ENCODE results near the gene ZBTB40.

ZBTB40 gene

DNA sequence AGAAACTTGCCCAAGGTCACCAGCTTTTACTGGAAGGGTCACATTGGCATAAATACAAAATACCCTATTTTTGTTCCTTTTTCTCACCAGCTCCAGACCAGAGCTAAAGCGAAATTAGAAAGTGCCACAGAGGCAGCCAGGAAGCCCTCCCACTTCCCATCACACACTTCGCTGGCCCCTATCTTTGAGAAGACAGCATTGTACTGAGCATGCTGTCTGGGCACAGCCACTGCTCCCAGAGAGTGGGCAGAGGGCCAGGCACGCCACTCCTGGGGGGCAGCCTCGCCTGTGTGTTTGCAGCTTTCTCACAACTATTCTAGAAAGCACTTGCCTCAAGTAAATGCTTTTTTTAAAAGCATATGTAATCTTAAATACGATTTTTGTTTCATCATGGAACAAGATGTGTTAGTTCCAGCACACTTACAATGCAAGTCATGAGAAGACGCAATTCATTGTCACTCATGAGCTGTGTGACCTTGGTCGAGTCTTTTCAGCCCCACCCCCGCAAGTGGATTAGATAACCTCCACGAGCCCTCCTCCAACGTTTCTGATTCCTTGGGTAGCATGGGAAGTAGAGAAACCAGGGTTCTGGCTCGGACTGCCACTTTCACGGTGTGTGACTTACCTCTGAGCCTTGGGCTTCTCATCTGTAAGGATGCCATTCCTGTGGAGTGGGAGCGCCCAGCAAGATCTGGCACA is 85.9 kb downstream of the ZBTB40 start:
- DNase-seq, result no peak

DNA sequence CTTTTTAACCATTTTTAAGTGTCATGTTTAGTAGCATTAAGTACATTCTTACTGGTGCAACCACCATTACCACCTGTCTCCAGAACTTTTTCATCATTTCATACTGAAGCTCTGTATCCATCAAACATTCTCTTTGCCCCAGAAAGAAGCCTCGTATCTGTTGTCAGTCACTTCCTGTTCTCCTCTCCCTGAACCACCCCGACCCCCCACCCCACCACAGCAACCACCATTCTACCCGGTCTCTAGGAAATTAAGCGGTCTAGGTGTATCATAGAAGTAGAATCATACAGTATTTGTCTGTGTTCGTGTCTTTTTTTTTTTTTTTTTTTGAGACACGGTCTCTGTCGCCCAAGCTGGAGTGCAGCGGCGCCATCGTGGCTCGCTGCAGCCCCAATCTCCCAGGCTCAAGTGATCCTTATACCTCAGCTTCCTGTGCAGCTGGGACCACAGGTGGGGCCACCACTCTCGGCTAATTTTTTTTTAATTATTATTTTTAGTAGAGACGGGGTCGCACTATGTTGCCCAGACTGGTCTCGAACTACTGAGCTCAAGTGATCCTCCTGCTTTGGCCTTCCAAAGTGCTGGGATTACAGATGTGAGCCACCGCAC is 88.0 kb downstream of the ZBTB40 start:
- no peak for DNase-seq

DNA sequence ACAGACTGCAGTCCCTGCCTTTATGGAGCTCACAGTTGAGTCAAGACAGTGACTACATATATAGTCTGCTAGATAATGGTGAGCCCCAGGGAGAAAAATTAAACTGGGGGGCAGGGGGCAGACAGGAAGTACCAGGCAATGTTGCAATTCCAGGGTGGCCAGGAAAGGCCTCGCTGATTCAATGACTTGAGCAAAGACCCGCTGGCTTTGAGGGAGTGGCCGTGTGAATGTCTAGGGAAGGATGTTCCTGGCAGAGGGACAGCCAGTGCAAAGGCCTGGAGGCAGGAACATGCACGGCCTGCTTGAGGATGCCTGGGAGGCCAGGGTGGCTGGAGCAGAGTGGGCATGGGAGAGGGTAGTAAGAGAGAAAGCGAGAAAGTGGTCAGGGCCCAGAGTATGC is 88.7 kb downstream of the ZBTB40 start:
- DNase-seq, result no peak

DNA sequence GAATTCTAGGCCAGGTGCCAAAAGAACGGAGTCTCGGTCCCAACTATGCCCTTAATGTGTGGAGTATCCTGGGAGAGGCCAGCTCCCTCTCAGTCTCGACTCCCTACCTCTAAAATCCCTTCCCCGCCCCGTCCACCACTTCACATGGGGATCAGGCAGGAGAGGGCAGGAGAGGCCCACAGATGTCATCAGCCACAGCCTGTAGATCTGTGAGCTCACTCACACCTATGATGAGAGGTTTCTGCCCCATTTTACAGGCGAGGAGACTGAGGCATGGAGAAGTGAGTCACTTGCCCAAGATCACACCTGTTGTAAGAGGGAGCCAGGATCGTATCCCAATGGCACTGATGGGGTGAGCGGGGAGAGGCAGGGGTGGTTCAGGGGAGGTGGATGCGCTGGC is 91.2 kb downstream of the ZBTB40 start:
- DNase-seq, result no peak

DNA sequence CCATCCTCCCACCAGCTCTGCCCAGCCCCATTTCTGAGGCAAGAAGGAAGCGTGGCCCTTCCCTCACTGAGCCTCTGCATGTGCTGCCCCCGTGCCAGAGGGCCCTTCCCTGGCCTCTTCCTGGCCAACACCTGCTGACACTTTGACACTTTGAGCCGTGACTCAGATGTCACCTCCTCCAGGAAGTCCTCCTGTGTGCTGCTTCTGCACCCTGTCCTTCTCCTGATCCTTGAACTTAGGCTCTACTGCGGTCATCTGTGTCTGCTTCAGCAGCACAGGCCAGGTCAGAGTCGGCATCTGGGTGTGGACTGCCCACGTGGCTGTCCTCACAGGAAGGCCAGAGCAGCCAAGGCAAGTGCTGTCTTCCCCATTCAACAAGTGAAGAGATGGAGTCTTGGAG is 92.0 kb downstream of the ZBTB40 start:
- DNase-seq, result no peak

DNA sequence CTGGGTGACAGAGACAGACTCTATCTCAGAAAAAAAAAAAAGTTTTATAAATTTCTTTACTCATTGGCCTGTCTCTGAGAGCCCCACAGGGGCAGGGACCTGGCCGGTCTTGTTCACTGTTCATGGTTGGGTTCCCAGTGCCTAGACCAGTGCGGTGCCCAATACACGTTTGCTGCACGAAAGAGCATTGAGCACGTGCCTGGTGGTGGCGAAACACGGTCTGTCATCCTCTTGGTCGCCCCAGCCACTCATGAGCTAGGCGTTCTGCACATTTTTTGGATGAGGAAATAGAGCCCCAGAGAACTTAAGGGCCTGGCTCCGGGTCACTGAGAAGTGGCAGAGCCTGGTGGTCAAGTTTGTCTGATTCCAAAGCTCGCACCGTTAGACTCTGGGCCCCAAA is 93.0 kb downstream of the ZBTB40 start:
- DNase-seq, result no peak

DNA sequence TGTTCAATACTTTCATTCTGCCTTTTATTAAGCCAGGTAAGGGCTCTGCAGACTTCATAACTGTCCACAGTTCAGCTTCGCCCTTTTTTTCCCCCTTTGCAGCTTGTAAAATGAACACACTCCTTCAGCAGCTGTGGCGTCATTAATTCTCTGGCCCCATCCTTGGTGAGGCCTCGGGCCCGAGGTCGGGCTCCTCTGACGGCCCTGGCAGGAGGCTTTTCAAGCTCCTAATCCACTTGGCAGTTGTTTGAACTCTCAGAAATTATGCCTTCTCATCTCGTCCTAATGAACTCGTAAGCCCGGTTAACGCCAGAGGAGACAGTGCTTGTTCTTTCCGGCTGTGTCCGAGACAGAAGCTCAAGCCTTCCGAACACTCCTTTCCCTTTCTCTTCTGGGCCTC is 93.5 kb downstream of the ZBTB40 start:
- DNase-seq, result no peak

DNA sequence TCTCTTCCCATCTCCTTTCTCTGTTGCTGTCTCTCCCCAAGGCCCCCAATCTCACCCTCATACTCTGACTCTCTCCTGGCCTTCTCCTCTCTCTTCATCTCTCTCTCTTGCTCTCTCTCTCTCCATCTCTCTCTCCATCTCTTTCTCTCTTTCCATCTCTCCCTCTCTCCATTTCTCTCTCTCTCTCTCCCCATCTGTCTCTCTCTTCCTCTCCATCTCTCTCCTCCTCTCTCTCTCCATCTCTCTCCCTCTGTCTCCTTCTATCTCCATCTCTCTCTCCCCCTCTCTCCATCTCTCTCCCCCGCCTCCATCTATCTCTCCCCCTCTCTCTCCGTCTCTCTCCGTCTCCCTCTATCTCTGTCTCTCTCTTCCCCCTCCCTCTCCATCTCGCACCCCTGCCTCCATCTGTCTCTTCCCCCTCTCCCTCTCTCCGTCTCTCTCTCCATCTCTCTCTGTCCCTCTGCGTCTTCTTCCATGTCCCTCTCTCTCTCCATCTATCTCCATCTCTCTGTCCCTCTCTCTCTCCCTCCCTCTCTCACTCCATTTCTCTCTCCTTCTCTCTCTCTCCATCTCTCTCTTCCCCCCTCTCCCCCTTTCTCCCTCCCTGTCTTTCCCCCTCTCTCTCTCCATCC is 95.7 kb downstream of the ZBTB40 start:
- no peak for DNase-seq

DNA sequence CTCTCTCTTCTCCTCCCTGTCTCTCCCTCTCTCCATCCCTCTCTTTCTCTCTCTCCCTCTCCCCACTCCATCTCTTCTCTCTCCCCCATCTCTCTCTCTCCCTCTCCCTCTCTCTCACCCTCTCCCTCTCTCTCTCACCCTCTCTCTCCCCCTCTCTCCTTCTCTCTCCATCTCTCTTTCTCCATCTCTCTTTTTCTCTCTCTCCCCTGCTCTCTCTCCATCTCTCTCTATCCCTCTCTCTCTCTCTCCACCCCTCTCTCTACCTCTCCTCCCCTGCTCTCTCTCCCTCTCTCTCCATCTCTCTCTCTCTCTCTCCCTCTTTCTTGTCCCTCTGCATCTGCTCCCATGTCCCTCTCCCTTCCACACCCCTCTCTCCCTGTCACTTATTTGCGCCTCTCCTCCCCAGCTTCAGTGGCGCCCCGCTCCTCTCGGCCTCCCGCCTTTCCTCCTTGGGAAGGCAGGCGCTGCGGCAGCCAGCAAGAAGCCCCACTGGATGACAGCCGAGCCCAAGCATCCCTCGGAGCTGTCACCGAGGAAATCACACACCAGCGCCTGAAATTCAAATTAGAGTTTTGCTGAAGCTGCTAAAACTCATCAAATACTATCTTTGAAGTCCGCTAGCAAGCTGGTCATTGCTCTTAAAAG is 96.3 kb downstream of the ZBTB40 start:
- DNase-seq, result no peak

DNA sequence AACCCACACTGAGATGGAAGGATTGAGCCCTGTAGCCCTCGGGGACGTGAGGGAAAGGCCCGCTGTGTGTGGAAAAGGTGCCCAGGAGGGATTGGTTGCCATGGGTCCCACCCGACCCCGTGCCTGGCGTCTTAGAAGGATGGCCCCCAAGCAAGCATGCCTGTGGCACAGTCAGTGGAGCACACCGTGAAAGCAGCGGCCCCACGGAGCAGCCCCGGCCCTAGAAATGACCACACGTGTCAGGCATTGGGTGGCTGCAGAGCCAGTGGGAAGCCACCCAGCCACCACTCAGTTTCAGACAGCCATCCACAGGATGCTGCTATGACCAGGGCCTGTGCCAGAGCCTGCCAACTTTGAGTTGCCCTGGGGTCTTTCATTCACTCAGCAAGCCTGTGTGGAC is 98.4 kb downstream of the ZBTB40 start:
- DNase-seq, result no peak

DNA sequence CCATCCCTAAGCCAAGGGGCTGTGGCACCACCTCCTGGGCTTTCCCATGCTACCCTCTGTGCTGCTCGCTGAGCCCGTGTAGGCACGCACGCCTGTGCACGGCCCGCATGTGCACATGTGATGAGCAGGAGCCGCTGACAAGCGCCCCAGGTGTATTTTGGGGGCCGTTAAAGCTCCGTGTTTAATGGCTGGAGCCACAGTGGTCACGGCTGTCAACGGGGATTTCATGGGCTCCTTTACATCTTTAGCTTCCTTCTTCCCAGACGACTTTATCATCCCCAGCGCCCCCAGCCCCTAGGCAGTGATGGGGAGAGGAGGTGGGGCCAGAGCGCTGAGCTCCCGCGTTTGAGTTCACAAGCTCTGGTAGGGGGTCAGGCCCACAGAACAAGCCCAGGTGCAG is 99.9 kb downstream of the ZBTB40 start:
- no peak for DNase-seq

DNA sequence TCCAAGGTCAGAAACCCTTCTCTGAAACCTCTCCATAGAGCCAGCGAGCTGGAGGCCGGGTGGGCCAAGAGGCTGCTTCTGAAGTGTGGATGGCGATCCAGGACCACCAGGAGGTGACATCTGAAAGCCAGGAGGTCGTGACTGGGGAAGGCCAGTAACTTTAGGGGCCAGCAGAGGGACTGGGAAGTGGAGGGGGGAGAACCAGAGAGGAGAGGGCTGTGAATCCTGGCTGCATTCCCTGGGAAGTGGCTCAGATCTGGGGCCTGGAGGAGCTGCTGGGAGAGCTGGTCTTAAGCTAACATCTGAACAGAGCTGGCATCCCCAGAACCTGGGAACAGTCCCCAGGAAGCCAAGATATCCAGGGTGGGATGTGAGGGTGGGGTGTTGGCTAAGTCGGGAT is 100.4 kb downstream of the ZBTB40 start:
- no peak for DNase-seq

DNA sequence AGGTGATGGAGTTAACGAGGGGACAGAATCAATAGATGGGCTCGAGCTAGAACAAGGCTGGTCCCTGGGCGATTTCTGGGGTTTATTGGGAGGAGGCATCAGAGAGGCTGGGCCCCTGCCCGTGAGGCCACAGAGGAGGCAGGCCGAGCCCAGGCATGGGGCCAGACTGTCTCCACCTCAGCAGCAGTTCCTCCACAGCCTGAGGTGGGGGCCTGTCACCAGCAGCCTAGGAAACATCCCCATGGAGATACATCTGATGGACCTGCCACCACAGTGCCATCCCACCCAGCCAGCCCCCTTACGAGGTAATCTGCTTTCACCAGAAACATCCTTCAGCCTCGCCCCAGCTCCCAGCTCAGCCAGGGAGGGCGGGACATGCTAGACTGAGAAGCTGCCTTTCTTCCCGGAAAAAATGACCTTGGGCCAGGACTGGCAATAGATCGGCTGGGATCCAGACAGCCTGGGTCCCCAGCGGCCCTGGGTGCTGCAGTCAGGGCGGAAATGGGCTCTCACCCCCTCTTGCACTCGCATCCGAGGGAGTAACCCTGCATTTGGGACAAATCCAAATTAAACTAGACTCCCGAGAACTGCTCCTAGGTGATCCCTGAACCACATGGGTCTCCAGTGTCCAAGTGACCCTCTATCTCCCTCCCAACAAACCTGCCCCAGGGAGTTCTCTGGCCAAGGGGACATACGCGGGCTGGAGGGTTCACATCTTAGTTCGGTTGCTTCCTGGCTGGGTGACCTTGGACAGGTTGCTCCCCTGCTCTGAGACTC is 101.6 kb downstream of the ZBTB40 start:
- no peak for DNase-seq

DNA sequence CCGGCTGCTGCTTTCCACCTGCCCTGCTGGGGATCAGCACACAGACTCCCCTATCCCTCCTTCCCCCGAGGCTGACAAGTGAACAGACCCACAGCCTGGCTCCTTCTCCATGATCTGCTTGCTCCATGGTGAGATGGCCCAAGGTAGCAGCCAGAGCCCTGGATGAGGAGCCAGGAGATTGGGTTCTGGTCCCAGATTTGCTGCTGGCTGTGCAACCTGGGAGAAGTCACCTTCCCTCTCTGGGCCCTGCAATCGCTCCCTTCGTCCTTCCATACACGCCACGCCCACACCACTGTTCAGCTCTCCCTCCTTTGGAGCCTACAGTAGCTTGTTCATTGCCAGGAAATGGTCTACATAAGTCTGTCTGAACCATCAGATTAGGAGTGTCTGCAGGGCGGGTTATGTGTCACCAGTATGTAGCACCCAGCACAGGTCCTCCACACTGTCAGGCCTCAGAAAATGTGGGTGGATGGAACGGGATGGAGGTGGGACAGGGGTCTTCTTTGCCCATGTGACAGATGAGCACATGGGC is 102.4 kb downstream of the ZBTB40 start:
- DNase-seq, result no peak

DNA sequence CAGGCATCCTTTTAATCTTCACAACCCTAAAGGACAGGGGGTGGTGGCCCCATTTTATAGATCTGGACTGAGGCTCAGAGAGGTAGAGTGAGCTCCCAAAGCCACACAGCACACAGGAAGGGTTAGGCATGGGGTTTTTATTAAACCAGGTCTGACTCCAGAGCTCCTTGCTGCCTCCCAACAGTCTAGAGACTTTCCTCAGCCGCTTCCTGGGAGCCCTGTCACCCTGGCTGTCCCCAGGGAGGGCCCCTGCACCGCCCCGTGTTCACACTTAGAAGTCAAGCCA is 103.7 kb downstream of the ZBTB40 start:
- DNase-seq, result no peak

DNA sequence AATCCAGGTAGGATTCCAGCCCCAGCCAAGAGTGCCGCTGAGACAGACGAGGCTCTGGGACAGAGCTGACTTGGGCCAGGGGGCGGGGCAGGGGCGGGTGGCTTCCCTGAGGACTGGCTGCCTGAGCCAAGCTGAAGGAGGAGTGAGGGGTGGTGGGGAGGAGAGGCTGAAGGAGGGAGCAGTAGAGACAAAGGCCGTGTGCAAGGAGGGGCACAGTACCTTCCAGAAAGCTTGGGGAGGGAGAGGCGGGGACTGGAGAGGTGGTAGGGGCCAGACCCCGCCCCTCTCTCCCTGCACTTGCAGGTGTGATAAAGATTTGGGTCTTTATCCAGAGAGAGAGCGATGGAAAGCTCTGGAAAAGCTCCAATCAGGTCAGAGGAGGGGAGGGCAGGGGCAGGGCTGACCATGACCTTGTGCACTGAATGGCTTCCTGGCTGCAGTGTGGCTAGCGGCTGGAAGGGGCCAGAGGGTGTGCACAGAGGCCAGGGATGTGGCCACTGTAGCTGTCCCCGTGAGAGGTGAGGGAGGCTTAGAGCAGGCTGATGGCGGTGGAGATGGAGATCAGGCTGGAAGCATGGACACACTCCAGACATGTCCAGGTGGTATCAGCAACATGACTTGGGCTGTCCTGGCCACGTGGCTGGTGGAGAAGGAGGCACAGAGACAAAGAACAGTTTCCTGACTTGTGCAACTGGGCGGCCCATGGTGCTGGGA is 104.9 kb downstream of the ZBTB40 start:
- DNase-seq, result no peak

DNA sequence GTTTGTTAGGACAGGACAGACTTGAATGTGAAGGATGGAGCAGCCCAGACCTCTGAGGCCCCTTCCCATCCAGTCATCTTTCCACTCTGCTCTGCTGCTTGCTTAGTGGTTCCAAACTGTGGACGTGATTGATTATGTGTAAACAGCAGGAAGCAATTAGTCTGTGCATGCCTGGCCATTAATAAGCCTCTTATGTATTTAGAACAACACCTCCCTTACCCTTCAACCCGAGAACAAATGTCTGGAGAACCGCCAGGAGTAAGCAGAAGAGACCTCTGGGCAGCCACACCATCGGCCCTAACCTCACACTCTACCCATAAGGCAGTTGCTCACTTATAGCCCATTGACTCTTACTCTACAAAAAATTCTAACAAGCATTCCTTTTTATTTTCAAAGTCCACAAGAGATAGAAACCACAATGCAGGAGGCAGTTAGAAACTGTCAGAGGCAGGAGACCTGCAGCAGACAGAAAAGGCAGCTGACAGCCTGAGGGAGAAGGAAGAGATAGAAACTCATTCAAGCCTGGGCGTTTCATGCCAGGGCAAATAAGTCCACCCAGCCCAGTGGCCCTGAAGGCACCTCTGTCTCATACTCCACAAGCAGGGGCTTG is 105.8 kb downstream of the ZBTB40 start:
- no peak for DNase-seq

DNA sequence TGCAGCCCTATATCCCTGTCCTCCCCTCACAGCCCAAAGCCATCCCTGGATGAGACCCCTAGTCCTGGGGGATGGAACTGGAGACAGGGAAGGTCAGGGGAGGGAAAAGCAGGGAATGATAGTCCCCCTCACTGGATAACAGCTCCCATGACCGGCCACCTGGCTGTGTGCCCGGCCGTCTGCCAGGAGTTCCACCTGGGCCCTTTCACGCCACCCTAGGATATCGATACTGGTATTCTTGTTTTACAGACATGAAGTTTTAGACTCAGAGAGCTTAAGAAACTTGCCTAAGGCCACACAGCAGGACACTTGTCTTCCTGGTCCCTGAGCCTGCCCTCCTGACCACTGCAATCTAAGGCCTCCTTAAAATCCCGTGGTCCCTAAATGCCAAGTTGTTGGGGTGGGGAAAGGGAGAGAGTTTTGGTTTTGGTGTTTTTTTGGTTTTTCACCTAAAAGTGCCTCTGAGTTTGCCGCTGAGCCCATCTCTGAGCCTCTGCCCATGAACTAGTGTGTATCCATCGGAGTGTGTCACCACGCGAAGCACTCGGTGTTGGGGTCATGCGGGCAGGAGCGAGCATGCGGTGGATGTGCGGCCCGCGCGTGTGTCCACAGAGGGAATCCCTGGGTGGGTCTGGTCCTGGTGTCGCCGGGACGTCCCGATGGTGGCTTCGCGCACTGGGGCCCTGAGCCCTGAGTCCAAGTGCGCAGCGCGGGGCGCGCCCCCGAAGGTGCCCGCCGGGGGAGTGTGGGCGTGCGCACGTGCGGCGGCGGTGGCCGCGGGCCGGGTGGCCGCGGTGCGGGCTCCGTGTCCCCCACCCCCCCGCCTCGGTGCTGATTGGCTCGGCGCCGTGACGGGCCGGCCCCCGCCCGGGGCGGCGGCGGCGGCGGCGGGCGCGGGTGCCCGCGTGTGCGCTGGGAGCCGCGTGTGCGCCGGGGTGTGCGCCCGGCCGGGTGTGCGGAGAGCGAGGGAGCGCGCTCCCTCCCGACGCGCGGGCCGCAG is 111.2 kb downstream of the ZBTB40 start, which contains the start of gene EPHA8:
EPHA8 (plus strand) TSS at position 906 of the 1,000 bp plus-strand sequence. CDS start 147 bp downstream, outside the sequence.
- no peak for DNase-seq

DNA sequence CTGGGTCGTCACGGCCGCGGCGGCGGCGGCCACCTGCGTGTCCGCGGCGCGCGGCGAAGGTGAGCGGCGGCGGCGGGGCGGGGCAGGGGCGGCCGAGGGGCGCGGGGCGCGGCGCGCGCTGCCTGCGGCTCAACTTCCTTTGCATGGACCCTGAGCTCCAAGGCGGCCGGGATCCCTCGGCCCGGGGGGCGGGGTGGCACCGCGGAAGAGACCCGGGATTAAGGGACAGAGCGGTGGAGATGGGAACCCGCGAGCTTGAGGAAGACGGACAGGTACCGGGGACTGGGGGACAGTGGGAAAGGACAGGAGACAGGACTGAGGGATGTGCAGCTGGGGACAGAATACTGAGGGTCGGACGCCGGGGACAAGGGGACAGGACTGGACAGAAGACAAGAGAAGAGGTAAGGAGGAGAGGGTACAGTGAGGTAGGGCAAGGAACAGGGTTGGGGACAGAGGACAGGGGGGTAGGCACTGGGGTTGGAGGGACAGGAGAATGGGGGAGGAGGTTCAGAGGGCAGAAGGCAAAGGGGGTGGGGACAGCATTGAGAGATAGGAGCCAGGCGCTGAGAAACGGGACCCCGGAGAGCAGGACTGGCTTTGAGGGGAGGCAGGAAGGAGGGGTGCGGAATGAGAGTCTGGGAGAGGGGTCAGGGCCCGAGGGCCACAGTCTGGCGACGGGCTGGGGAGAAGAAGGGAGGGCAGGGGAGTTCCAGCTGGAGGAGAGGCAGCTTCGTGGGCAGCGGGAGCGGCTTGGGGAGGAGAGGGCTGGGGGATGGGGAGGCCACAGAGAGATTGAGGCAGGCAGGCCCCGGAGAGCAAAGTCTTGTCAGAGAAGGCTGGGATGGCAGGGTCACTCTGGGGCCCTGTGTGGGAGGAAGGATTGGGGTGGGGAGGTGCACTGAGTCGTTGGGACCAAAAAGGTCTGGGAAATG is 112.3 kb downstream of the ZBTB40 start:
- no peak for DNase-seq

Data from CD4-positive, alpha-beta T cell treated with Interleukin-10 for 1 hour (primary cell).